ENCODE measurements around the gene GALK2.
"Not testable (repeated sequence)": the region's sequence is repeated elsewhere in the genome, so short reads cannot be mapped to it uniquely, and the experiment has no call there.

The GALK2 gene

DNA sequence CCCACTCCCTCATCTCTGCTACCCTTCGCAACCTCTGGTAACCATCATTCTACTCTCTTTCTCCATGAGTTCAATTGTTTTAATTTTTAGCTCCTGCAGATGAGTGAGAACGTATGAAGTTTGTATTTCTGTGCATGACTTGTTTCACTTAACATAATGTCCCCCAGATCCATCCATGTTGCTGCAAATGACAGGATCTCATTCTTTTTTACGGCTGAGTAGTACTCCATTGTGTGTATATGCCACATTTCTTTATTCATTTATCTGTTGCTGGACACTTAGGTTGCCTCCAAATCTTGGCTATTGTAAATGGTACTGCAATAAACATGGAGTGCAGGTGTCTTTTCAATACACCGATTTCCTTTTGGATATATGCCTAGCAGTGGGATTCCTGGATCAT, 12.1 kb downstream of the GALK2 start:
- CTCF ChIA-PET = interaction anchor here (0.6 to 0.7 kb wide), 2 partner anchors 19 to 1209 kb away, joined by 3 to 4 read pairs; no protein-coding TSS in a partner anchor
- no peaks in the 10 kb centered on the region for H3K4me1 ChIP-seq (ENCODE audit: control insufficient read depth, insufficient read depth, low read length)
- POLR2A ChIA-PET = no interaction called here

DNA sequence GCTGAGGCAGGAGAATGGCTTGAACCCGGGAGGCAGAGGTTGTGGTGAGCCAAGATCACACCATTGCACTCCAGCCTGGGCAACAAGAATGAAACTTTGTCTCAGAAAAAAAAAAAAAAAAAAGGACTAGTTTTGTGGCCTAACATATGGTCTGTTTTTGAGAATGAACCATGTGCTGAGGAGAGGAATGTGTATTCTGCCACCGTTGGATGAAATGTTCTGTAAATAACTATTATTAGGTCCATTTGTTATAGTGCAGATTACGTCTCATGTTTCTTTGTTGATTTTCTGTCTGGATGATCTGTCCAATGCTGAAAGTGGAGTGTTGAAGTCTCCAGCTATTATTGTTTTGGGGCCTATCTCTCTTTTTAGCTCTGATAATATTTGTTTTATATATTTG, 13.7 kb downstream of the GALK2 start:
- H3K4me1 ChIP-seq (ENCODE audit: control insufficient read depth, insufficient read depth, low read length); H3K36me3 ChIP-seq (ENCODE audit: control insufficient read depth in 2 of 2, insufficient read depth in 1 of 2, low read length in 2 of 2); H3K4me3 ChIP-seq (ENCODE audit: low read depth, low read length); H3K9me3 ChIP-seq (ENCODE audit: control insufficient read depth, insufficient read depth, low read depth, low read length); POLR2A ChIA-PET; CTCF ChIA-PET; H3K27ac ChIP-seq (ENCODE audit: extremely low read depth, low read depth, low read length): not testable (repeated sequence)

More for the DNA sequence above, 12.1 kb downstream of the GALK2 start:
- TF ChIP-seq ZNF146 (tag by site-specific recombination; IDR thresholded peaks at IDR 0.05) (peak; percentile 55), ZSCAN30 (tag by site-specific recombination; IDR thresholded peaks at IDR 0.05) (no peak)
- TF ChIP-seq, protein P1, sequence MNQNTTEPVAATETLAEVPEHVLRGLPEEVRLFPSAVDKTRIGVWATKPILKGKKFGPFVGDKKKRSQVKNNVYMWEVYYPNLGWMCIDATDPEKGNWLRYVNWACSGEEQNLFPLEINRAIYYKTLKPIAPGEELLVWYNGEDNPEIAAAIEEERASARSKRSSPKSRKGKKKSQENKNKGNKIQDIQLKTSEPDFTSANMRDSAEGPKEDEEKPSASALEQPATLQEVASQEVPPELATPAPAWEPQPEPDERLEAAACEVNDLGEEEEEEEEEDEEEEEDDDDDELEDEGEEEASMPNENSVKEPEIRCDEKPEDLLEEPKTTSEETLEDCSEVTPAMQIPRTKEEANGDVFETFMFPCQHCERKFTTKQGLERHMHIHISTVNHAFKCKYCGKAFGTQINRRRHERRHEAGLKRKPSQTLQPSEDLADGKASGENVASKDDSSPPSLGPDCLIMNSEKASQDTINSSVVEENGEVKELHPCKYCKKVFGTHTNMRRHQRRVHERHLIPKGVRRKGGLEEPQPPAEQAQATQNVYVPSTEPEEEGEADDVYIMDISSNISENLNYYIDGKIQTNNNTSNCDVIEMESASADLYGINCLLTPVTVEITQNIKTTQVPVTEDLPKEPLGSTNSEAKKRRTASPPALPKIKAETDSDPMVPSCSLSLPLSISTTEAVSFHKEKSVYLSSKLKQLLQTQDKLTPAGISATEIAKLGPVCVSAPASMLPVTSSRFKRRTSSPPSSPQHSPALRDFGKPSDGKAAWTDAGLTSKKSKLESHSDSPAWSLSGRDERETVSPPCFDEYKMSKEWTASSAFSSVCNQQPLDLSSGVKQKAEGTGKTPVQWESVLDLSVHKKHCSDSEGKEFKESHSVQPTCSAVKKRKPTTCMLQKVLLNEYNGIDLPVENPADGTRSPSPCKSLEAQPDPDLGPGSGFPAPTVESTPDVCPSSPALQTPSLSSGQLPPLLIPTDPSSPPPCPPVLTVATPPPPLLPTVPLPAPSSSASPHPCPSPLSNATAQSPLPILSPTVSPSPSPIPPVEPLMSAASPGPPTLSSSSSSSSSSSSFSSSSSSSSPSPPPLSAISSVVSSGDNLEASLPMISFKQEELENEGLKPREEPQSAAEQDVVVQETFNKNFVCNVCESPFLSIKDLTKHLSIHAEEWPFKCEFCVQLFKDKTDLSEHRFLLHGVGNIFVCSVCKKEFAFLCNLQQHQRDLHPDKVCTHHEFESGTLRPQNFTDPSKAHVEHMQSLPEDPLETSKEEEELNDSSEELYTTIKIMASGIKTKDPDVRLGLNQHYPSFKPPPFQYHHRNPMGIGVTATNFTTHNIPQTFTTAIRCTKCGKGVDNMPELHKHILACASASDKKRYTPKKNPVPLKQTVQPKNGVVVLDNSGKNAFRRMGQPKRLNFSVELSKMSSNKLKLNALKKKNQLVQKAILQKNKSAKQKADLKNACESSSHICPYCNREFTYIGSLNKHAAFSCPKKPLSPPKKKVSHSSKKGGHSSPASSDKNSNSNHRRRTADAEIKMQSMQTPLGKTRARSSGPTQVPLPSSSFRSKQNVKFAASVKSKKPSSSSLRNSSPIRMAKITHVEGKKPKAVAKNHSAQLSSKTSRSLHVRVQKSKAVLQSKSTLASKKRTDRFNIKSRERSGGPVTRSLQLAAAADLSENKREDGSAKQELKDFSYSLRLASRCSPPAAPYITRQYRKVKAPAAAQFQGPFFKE (tag by site-specific recombination; IDR thresholded peaks at IDR 0.05; ENCODE audit: borderline replicate concordance) = no peak
- H3K36me3 ChIP-seq (ENCODE audit: control insufficient read depth in 2 of 2, insufficient read depth in 1 of 2, low read length in 2 of 2) = no peaks in the 10 kb centered on the region
- H3K9me3 ChIP-seq (ENCODE audit: control insufficient read depth, insufficient read depth, low read depth, low read length) = no peaks in the 10 kb centered on the region
- H3K4me3 ChIP-seq (ENCODE audit: low read depth, low read length) = no peak overlapping the region
- H3K27ac ChIP-seq (ENCODE audit: extremely low read depth, low read depth, low read length) = no peak overlapping the region

DNA sequence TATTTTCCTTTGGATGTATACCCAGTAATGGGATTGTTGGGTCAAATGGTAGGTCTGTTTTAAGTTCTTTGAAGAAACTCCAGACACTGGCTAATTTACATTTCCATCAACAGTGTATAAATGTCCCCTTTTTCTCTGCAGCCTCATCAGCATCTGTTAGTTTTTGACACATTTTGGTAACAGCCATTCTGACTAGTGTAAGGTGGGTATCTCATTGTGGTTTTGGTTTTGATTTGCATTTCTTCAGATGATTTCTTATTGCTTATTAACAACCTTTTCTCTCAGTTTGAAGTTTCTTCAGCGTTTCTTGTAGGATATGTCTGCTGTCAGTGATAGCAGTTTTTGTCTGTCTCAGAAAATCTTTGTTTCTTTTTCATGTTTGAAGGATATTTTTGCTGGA, 15.4 kb downstream of the GALK2 start:
- Histone ChIP-seq H3K27ac (ENCODE audit: extremely low read depth, low read depth, low read length) (no peak overlapping the region), H3K9me3 (ENCODE audit: control insufficient read depth, insufficient read depth, low read depth, low read length) (no peaks in the 10 kb centered on the region), H3K4me1 (ENCODE audit: control insufficient read depth, insufficient read depth, low read length) (no peaks in the 10 kb centered on the region), H3K36me3 (ENCODE audit: control insufficient read depth in 2 of 2, insufficient read depth in 1 of 2, low read length in 2 of 2) (no peaks in the 10 kb centered on the region), H3K4me3 (ENCODE audit: low read depth, low read length) (no peak overlapping the region)
- TF ChIP-seq ZNF155 (tag by site-specific recombination; IDR thresholded peaks at IDR 0.05) = no peak
- TF ChIP-seq, protein P2, sequence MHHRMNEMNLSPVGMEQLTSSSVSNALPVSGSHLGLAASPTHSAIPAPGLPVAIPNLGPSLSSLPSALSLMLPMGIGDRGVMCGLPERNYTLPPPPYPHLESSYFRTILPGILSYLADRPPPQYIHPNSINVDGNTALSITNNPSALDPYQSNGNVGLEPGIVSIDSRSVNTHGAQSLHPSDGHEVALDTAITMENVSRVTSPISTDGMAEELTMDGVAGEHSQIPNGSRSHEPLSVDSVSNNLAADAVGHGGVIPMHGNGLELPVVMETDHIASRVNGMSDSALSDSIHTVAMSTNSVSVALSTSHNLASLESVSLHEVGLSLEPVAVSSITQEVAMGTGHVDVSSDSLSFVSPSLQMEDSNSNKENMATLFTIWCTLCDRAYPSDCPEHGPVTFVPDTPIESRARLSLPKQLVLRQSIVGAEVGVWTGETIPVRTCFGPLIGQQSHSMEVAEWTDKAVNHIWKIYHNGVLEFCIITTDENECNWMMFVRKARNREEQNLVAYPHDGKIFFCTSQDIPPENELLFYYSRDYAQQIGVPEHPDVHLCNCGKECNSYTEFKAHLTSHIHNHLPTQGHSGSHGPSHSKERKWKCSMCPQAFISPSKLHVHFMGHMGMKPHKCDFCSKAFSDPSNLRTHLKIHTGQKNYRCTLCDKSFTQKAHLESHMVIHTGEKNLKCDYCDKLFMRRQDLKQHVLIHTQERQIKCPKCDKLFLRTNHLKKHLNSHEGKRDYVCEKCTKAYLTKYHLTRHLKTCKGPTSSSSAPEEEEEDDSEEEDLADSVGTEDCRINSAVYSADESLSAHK (tag by site-specific recombination; IDR thresholded peaks at IDR 0.05) = no peak
- no peak for TF ChIP-seq ZNF211 (tag by site-specific recombination; IDR thresholded peaks at IDR 0.05; ENCODE audit: low read depth)
- ChIA-PET CTCF (no interaction called here), POLR2A (no interaction called here)

DNA sequence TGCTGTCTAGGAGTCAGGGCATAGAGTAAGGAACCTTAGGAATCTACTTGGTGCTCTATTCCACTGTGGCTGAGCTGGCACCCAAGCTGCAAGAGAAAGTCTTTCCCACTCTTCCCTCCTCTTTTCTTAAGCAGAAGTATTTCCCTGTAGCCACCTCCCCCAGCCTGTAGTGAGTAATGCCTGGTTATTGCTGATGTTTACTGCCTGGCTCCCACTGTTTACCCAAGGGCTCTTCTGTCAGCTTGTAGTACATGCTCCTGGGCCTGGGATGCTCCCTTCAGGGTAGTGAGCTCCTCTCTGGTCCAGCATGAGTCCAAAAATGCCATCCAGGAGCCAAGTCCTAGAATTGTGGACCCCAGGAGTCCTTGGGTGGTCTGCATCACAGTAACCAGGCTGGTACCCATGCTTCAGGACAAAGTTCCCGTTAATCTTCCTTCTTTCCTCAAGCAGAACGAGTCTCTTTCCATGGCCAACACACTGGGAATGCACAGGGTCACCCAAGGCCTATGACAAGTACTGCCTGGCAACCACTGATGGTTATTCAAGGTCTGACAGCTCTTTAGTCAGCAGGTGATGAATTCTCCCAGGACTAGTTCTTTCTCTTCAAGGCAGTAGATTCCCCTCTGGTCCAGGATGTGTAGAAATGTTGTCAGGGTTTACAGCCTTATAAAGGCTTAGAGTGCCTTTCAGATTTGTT, 17.6 kb downstream of the GALK2 start:
- Histone ChIP-seq H3K27ac (ENCODE audit: extremely low read depth, low read depth, low read length) (no peak overlapping the region), H3K4me1 (ENCODE audit: control insufficient read depth, insufficient read depth, low read length) (no peaks in the 10 kb centered on the region), H3K36me3 (ENCODE audit: control insufficient read depth in 2 of 2, insufficient read depth in 1 of 2, low read length in 2 of 2) (no peaks in the 10 kb centered on the region), H3K9me3 (ENCODE audit: control insufficient read depth, insufficient read depth, low read depth, low read length) (no peaks in the 10 kb centered on the region), H3K4me3 (ENCODE audit: low read depth, low read length) (no peak overlapping the region)
- ChIA-PET POLR2A (no interaction called here), CTCF (no interaction called here)
- TF ChIP-seq ZNF274 (IDR thresholded peaks at IDR 0.05; ENCODE audit: low read length) (no peak), ZNF274 (tag by site-specific recombination; IDR thresholded peaks at IDR 0.05; ENCODE audit: borderline replicate concordance) (no peak), ZNF473 (tag by site-specific recombination; IDR thresholded peaks at IDR 0.05) (no peak), ZNF16 (tag by site-specific recombination; IDR thresholded peaks at IDR 0.05; ENCODE audit: low read depth) (no peak), ZNF48 (tag by site-specific recombination; IDR thresholded peaks at IDR 0.05) (no peak), ZNF776 (tag by site-specific recombination; IDR thresholded peaks at IDR 0.05; ENCODE audit: borderline replicate concordance) (no peak), ZFP3 (tag by site-specific recombination; IDR thresholded peaks at IDR 0.05; ENCODE audit: low read depth) (no peak), ZNF76 (tag by site-specific recombination; IDR thresholded peaks at IDR 0.05; ENCODE audit: borderline replicate concordance, low read depth) (no peak)
- TF ChIP-seq, protein P3, sequence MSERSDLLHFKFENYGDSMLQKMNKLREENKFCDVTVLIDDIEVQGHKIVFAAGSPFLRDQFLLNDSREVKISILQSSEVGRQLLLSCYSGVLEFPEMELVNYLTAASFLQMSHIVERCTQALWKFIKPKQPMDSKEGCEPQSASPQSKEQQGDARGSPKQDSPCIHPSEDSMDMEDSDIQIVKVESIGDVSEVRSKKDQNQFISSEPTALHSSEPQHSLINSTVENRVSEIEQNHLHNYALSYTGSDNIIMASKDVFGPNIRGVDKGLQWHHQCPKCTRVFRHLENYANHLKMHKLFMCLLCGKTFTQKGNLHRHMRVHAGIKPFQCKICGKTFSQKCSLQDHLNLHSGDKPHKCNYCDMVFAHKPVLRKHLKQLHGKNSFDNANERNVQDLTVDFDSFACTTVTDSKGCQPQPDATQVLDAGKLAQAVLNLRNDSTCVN (tag by site-specific recombination; optimal IDR thresholded peaks at IDR 0.05) = no peak
- TF ChIP-seq, protein P4, sequence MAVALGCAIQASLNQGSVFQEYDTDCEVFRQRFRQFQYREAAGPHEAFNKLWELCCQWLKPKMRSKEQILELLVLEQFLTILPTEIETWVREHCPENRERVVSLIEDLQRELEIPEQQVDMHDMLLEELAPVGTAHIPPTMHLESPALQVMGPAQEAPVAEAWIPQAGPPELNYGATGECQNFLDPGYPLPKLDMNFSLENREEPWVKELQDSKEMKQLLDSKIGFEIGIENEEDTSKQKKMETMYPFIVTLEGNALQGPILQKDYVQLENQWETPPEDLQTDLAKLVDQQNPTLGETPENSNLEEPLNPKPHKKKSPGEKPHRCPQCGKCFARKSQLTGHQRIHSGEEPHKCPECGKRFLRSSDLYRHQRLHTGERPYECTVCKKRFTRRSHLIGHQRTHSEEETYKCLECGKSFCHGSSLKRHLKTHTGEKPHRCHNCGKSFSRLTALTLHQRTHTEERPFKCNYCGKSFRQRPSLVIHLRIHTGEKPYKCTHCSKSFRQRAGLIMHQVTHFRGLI (tag by site-specific recombination; IDR thresholded peaks at IDR 0.05) = no peak

Measured in HEK293 (cell line).